AG04449 (cell line): Measurements from ENCODE around the gene TTLL4.

Experiments used
- CTCF ChIA-PET: fragments of 350-600 bp; formaldehyde crosslinking; extraction: SDS; loops from one replicate; lab custom pipeline; 2021; ENCODE audit warnings: antibody characterized with exemption; lab: Yijun Ruan, JAX
- POLR2A ChIA-PET: fragments of 400-600, 350-600 bp; formaldehyde crosslinking; extraction: SDS; loops from one replicate; lab custom pipeline; 2020; ENCODE audit warnings: antibody characterized with exemption, inconsistent platforms; lab: Yijun Ruan, JAX
- DNase-seq: peaks from one replicate; pipeline ENCODE4 v3.0.0-alpha.2; 2010; ENCODE audit warnings: low read depth, low spot score
- H3K4me3 ChIP-seq: 2 replicates; pipeline ENCODE4 v1.5.1; 2011; ENCODE audit warnings: low read depth, mild to moderate bottlenecking, control low read depth, low read length
- TF ChIP-seq, protein P1 (sequence below): IDR thresholded peaks from one replicate; pipeline ENCODE4 v1.5.1; 2011; ENCODE audit warnings: mild to moderate bottlenecking, moderate library complexity, low read length, control low read depth, inconsistent platforms; ENCODE audit not compliant: insufficient read depth; ENCODE audit errors: missing control alignments

The TTLL4 gene

DNA sequence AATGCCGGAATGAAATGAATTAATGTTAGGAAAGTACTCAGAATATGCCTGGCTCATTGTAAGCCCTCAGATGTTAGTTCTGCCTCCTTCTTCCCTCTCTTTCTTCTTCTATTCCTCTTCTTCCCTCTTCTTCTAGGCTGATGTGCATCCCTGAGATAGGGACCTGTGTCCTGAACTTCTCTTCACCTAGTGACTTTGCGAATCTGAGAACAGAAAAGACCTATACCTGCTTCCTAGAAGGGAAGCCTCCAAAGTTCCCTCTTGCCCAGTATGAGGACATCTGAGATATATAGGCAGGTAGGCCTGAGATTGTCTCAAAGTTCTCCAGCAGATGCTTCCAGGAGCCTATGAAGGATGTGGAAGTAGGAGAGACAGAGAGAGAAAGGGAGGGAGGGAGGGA, 63.2 kb downstream of the TTLL4 start:
- no peak for DNase-seq
- ChIA-PET POLR2A (no interaction called here), CTCF (no interaction called here)
- no peak overlapping the region for H3K4me3 ChIP-seq
- TF ChIP-seq, protein P1, sequence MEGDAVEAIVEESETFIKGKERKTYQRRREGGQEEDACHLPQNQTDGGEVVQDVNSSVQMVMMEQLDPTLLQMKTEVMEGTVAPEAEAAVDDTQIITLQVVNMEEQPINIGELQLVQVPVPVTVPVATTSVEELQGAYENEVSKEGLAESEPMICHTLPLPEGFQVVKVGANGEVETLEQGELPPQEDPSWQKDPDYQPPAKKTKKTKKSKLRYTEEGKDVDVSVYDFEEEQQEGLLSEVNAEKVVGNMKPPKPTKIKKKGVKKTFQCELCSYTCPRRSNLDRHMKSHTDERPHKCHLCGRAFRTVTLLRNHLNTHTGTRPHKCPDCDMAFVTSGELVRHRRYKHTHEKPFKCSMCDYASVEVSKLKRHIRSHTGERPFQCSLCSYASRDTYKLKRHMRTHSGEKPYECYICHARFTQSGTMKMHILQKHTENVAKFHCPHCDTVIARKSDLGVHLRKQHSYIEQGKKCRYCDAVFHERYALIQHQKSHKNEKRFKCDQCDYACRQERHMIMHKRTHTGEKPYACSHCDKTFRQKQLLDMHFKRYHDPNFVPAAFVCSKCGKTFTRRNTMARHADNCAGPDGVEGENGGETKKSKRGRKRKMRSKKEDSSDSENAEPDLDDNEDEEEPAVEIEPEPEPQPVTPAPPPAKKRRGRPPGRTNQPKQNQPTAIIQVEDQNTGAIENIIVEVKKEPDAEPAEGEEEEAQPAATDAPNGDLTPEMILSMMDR: no peak

DNA sequence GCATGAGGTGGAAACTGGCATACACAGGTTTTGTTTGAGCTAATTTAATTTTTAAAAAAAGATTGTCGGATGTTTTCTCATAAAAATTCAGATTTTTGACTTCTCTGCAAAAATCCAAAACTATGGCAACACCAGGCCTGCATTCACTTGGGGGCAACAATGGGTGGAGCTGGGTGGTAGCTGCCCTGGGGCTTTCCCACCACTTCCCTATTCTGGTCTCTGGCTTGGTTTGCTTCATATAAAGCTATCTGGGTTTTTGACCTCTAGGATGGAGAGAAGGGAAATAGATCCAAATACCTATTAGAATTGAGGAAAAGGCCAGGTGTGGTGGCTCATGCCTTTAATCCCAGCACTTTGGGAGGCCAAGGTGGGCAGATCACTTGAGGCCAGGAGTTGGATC, 65.9 kb downstream of the TTLL4 start:
- CTCF ChIA-PET: interaction anchor here (0.9 kb wide), 1 partner anchor 71 kb away, joined by 3 read pairs; no protein-coding TSS in a partner anchor
- no peak for DNase-seq
- TF ChIP-seq, protein P1: no peak
- POLR2A ChIA-PET: no interaction called here
- H3K4me3 ChIP-seq: no peak overlapping the region

DNA sequence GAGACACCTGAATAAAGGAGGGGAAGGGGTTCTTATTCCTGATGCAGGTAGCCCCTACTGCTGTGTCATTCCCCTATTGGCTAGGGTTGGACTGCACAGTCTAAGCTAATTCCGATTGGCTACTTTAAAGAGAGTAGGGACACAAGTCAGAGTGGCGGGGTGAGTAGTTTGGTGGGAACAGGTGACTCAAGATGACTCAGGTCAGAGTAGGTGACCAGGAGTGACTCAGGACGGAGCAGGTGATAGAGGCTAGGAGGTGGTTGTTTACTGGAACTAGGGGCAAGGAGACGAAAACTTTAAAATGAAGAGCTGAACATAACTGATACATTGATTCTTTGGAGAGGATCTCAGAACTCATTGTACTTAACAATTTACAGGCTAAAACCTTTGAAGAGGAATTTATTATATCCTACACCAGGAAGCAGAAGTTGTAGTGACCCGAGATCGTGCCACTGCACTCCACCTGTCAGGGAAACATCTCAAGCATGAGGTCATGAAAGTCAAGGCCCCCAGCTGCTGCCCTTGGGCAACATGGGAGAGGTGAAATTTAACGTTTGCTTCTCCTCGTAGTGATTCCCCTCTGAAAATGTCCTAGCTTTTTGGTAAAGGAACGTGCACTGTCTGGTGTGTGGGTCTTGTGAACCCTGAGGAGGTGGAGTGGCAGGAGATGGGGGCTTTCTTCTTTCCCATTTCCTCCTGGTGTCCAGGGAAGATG, 66.8 kb downstream of the TTLL4 start:
- no peak overlapping the region for H3K4me3 ChIP-seq
- no peak for DNase-seq
- TF ChIP-seq, protein P1: no peak
- CTCF ChIA-PET: interaction anchor here (1.4 kb wide), 1 partner anchor 90 kb away, joined by 3 read pairs; no protein-coding TSS in a partner anchor
- POLR2A ChIA-PET: no interaction called here

DNA sequence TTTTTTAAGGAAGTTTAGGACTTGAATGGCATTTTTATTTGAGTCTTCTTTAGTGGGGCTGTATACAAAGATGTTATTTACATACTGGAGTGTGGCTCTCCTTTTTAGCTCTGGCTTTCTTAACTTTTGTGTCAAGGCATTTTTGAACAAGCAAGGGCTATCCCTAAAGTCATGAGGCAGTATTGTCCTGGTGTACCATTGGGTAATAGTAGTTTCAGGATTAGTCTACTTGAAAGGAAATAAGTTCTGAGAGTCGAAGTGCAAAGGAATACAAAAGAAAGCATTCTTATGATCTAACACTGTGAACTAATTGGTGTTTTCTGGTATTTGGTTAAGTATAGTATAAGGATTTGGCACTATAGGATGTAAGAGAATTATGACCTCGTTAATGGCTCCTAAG, 69.4 kb downstream of the TTLL4 start:
- no peak for DNase-seq
- H3K4me3 ChIP-seq: no peak overlapping the region
- TF ChIP-seq, protein P1: no peak
- POLR2A ChIA-PET: no interaction called here
- CTCF ChIA-PET: no interaction called here

DNA sequence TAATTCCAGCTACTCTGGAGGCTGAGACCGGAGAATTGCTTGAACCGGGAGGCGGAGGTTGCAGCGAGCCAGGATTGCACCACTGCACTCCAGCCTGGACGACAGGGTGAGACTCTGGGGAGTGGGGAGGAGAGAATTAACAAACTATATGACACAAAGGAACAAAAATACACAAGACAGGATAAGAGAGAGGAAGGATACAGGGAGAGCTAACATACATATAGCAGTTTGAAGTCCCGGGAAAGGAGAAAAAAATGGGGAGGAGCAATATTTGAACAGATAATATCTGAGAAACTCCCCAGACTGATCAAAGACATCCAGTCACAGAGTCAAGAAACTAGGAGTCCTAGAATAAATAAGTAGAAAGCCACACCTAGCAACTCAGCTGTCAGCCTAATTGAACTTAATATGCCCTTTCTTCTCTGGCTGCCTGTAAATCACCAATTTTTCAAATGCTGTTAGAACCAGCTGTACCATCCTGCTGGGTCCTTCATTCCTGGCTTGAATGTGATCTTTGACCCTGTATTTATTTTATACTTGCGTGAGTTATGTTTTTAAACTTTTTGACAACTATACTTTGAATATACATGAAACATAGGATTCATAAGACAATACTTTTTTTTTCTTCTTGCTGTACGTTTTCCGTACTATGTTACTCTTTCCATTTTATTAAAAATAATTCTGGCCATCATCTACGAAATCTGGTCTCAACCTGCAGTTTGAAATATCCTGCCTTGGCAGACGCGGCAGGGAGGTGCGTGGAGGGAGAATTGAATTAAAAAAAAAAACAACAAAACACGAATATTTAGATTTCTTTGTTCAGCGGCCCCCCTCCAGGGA, 70.4 kb downstream of the TTLL4 start:
- H3K4me3 ChIP-seq: peak overlapping the region; percentile 58
- TF ChIP-seq, protein P1: no peak
- CTCF ChIA-PET: interaction anchor here (0.6 to 1.7 kb wide), 3 partner anchors 11 to 21 kb away, joined by 3 to 4 read pairs (median 3); no protein-coding TSS in a partner anchor
- no peak for DNase-seq
- POLR2A ChIA-PET: no interaction called here
